PC-9 (cell line): Measurements from ENCODE around the gene INSR. TPM values are rescaled to one million over a fixed set of nuclear protein-coding genes. Genes with fewer than 3 reads are reported as not detected.

Experiments used
- BruUV-seq: library from RNA; stranded (reverse); fragments of 400-500 nt; replicated peaks from 2 replicates; lab custom pipeline; 2021; lab: Mats Ljungman, UMichigan
- CTCF ChIA-PET: fragments of 300-600 bp; sonication (Branson Sonifier 250); formaldehyde crosslinking; loops from one replicate; lab custom pipeline; 2022; ENCODE audit warnings: antibody characterized with exemption; lab: Charles Lee
- POLR2A ChIA-PET: fragments of 300-600 bp; sonication (Branson Sonifier 250); formaldehyde crosslinking; loops from one replicate; lab custom pipeline; 2022; ENCODE audit warnings: antibody characterized with exemption; ENCODE audit not compliant: unreplicated experiment; lab: Charles Lee
- DNase-seq, 2 experiments: peaks; one replicate each; pipeline versions ENCODE4 v3.0.0 to v3.0.0-alpha.2; 2015 to 2022; ENCODE audit warnings: mixed read lengths in 1 of 2
- H2AFZ ChIP-seq: fragments of 200-600 bp; sonication (generic); 2 replicates; pipeline ENCODE4 v1.8.1; 2017; ENCODE audit warnings: antibody characterized with exemption
- H3F3A ChIP-seq: fragments of 200-600 bp; sonication (generic); 2 replicates; pipeline ENCODE4 v1.8.1; 2017; ENCODE audit warnings: antibody characterized with exemption, mild to moderate bottlenecking, low read depth; ENCODE audit not compliant: insufficient read depth
- H3K27ac ChIP-seq: fragments of 200-600 bp; sonication (generic); 2 replicates; pipeline ENCODE4 v1.6.1; 2016; ENCODE audit warnings: mixed run types
- H3K27me3 ChIP-seq: fragments of 200-600 bp; sonication (generic); 2 replicates; pipeline ENCODE4 v1.6.1; 2016; ENCODE audit warnings: low read depth, mixed run types; ENCODE audit not compliant: insufficient read depth
- H3K36me3 ChIP-seq: fragments of 200-600 bp; sonication (generic); 2 replicates; pipeline ENCODE4 v1.6.1; 2016; ENCODE audit warnings: low read depth, mixed run types
- H3K4me1 ChIP-seq: fragments of 200-600 bp; sonication (generic); replicated peaks from 2 replicates; pipeline ENCODE4 v1.6.1; 2016; ENCODE audit warnings: mixed run types; ENCODE audit not compliant: insufficient read depth
- H3K4me2 ChIP-seq: fragments of 200-600 bp; sonication (generic); 2 replicates; pipeline ENCODE4 v1.6.1; 2017; ENCODE audit warnings: mixed run types
- H3K4me3 ChIP-seq: fragments of 200-600 bp; sonication (generic); 2 replicates; pipeline ENCODE4 v1.6.1; 2016; ENCODE audit warnings: mixed run types
- H3K79me2 ChIP-seq: fragments of 200-600 bp; sonication (generic); 2 replicates; pipeline ENCODE4 v1.6.1; 2017; ENCODE audit warnings: low read depth, mixed run types
- H3K9me2 ChIP-seq: fragments of 200-600 bp; sonication (generic); 2 replicates; pipeline ENCODE4 v1.8.1; 2017; ENCODE audit warnings: mild to moderate bottlenecking; ENCODE audit not compliant: insufficient read depth
- H3K9me3 ChIP-seq: fragments of 200-600 bp; sonication (generic); 2 replicates; pipeline ENCODE4 v1.8.1; 2016; ENCODE audit warnings: low read depth; ENCODE audit not compliant: insufficient read depth
- H4K20me1 ChIP-seq: fragments of 200-600 bp; sonication (generic); 2 replicates; pipeline ENCODE4 v1.8.1; 2017; ENCODE audit not compliant: insufficient read depth
- EZH2 ChIP-seq: fragments of 200-600 bp; sonication (generic); IDR thresholded peaks from 2 replicates; pipeline ENCODE4 v1.8.0; 2017; ENCODE audit warnings: antibody characterized with exemption, low read depth
- intact Hi-C: fragments of 100-400 bp; cut with micrococcal nuclease; formaldehyde crosslinking; loops from one replicate; pipeline ENCODE4 v1.10.0; 2022; ENCODE audit not compliant: unreplicated experiment
- total RNA-seq: library from RNA; stranded (reverse); gene quantifications from 2 replicates; pipeline ENCODE4 v1.2.3, GENCODE V29; 2021
- TF ChIP-seq, protein P1 (sequence below): fragments of 200-600 bp; sonication (generic); conservative IDR thresholded peaks from 2 replicates; pipeline ENCODE4 v1.6.1; 2017; ENCODE audit warnings: mixed run types, antibody characterized with exemption, mild to moderate bottlenecking, moderate library complexity

INSR gene
- total RNA-seq, 1 experiment from 2014 or later = 9.3 TPM

DNA sequence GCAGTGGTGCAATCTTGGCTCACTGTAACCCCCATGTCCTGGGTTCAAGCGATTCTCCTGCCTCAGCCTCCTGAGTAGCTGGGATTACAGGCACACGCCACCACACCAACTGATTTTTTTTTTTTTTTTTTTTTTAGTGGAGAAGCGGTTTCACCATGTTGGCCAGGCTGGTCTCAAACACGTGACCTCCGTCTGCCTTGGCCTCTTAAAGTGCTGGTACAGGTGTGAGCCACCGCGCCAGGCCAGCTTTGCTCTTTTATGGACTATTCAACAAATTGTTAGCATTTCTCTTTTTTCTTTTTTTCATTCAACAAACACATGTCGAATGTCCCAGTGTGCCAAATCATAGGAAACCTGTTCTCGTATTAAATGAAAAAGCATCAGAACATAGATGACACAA lies 99.6 kb downstream of the INSR start:
- no peaks in the 10 kb centered on the region for H3K79me2 ChIP-seq
- DNase-seq = no peak
- H3K4me1 ChIP-seq = 0 out of 2 replicates have a peak, but pooled peaks cover 3% of the 10 kb centered on the region
- no peaks in the 10 kb centered on the region for H3K9me3 ChIP-seq
- no peaks in the 10 kb centered on the region for H3K36me3 ChIP-seq
- H3K4me2 ChIP-seq = no peak overlapping the region
- ChIA-PET POLR2A (no interaction called here), CTCF (interaction anchor here (0.7 kb wide), 1 partner anchor 73 kb away, joined by 8 read pairs; no protein-coding TSS in a partner anchor)
- H3K9me2 ChIP-seq = no peaks in the 10 kb centered on the region
- H3K4me3 ChIP-seq = no peak overlapping the region
- TF ChIP-seq, protein P1, sequence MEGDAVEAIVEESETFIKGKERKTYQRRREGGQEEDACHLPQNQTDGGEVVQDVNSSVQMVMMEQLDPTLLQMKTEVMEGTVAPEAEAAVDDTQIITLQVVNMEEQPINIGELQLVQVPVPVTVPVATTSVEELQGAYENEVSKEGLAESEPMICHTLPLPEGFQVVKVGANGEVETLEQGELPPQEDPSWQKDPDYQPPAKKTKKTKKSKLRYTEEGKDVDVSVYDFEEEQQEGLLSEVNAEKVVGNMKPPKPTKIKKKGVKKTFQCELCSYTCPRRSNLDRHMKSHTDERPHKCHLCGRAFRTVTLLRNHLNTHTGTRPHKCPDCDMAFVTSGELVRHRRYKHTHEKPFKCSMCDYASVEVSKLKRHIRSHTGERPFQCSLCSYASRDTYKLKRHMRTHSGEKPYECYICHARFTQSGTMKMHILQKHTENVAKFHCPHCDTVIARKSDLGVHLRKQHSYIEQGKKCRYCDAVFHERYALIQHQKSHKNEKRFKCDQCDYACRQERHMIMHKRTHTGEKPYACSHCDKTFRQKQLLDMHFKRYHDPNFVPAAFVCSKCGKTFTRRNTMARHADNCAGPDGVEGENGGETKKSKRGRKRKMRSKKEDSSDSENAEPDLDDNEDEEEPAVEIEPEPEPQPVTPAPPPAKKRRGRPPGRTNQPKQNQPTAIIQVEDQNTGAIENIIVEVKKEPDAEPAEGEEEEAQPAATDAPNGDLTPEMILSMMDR = no peak
- no peak for TF ChIP-seq EZH2
- no peaks in the 10 kb centered on the region for H3F3A ChIP-seq
- H3K27me3 ChIP-seq = no peaks in the 10 kb centered on the region
- no peaks in the 10 kb centered on the region for H4K20me1 ChIP-seq
- no peak overlapping the region for H3K27ac ChIP-seq
- intact Hi-C loops = no loop called here
- no TSS peak for BruUV-seq
- no peak overlapping the region for H2AFZ ChIP-seq

DNA sequence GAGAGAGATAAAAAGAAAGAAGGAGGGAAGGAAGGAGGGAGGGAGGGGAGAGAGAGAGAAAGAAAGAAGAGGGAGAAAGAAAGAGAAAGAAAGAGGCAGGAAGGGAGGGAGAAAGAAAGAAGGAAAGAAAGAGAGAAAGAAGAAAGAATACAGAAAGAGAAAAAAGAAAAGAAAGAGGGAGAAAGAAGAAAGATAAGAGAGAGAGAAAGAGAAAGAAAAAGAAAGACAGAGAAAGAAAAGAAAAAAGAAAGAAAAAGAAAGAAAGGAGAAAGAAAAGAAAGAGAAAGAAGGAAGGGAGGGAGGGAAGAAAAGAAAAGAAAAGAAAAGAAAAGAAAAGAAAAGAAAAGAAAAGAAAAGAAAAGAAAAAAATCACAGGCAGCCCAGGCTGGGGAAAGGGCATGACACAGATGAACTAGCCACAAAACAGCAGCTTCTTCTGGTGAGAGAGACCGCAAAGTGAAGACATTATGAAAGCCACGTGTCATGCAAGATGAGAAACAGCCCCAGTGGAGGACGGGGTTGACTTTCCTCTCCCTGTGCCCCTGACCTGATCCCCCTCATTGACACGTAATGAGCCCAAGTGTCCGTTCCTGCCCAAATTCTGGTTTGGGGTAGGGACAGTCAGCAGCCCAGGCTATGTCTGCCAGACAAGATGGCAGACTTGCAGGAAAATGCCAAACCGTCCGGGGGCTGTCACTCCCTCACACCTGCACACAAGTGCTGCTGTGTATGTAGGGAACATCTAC lies 102.1 kb downstream of the INSR start:
- Histone ChIP-seq H3K36me3 (no peaks in the 10 kb centered on the region), H3K4me1 (no peaks in the 10 kb centered on the region), H3K4me3 (no peak overlapping the region), H2AFZ (no peak overlapping the region), H4K20me1 (no peaks in the 10 kb centered on the region), H3K9me2 (no peaks in the 10 kb centered on the region), H3K4me2 (no peak overlapping the region), H3K9me3 (no peaks in the 10 kb centered on the region), H3K79me2 (no peaks in the 10 kb centered on the region), H3K27ac (no peak overlapping the region), H3F3A (no peaks in the 10 kb centered on the region), H3K27me3 (no peaks in the 10 kb centered on the region)
- BruUV-seq = no TSS peak
- intact Hi-C loops = no loop called here
- no peak for DNase-seq
- CTCF ChIA-PET = interaction anchor here (1.0 kb wide), 1 partner anchor 134 kb away, joined by 3 read pairs; no protein-coding TSS in a partner anchor
- TF ChIP-seq EZH2 = no peak
- TF ChIP-seq, protein P1 = no peak
- POLR2A ChIA-PET = no interaction called here

DNA sequence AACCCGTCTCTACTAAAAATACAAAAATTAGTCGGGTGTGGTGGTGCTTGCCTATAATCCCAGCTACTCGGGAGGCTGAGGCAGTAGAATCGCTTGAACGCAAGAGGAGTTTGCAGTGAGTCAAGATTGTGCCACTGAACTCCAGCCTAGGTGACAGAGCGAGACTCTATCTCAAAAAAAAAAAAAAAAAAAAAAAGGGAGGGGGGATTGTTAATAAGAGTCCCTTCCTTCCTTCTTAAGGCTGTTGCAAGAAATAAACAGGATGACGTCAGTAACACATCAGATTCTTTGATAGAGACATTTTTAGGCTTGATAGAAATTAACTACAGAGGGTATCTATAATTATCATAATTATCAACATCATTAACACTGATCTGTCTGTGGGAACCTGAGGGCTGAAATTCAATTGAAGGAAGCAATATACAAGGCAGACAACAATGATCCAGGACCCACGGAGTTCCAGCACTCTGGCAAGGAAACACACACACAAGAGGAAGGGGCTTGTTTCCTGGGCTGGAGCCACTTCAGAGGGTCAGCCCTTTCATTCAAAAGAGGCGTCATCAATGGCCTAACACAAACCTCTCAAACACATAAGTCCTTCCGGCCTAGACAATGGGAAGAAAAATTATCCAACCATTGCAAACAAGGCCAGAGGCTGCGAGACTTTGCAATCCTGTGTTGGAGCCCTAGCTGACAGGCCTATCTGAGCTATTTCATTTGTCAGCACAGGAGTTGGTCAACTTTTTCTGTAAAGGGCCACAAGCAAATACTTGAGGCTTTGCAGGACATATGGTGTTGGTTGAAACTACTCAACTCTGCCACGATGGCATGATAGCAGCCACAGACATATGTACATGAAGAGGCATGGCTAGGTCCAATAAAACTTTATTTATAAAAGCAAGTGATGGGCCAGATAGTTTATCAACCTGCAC lies 105.2 kb downstream of the INSR start:
- H3K4me2 ChIP-seq = no peak overlapping the region
- no peaks in the 10 kb centered on the region for H3K27me3 ChIP-seq
- CTCF ChIA-PET = no interaction called here
- H3K4me3 ChIP-seq = no peak overlapping the region
- H3K27ac ChIP-seq = no peak overlapping the region
- intact Hi-C loops = no loop called here
- BruUV-seq = no TSS peak
- no peaks in the 10 kb centered on the region for H3K9me2 ChIP-seq
- no peaks in the 10 kb centered on the region for H3K36me3 ChIP-seq
- H3K79me2 ChIP-seq = no peaks in the 10 kb centered on the region
- TF ChIP-seq, protein P1 = no peak
- TF ChIP-seq EZH2 = no peak
- POLR2A ChIA-PET = no interaction called here
- no peak overlapping the region for H2AFZ ChIP-seq
- no peaks in the 10 kb centered on the region for H3K4me1 ChIP-seq
- H3K9me3 ChIP-seq = no peaks in the 10 kb centered on the region
- no peaks in the 10 kb centered on the region for H4K20me1 ChIP-seq
- no peak for DNase-seq
- H3F3A ChIP-seq = no peaks in the 10 kb centered on the region
